ENCODE data around the gene OSTM1.
"Not testable (repeated sequence)": the region's sequence is repeated elsewhere in the genome, so short reads cannot be mapped to it uniquely, and the experiment has no call there.

The OSTM1 gene

GRCh38 chr6:108001696-108002231 lies 72.8 kb downstream of the OSTM1 start:
- no peak for TF ChIP-seq CTCF (conservative IDR thresholded peaks at IDR 0.05)
- no peak for TF ChIP-seq ZFX (IDR thresholded peaks at IDR 0.05)
- H3K27ac ChIP-seq: no peak overlapping the region

- H3K27ac ChIP-seq: not testable (repeated sequence)
Measured at GRCh38 chr6:108000259-108000658, 74.3 kb downstream of the OSTM1 start.

GRCh38 chr6:107999341-107999740 lies 75.2 kb downstream of the OSTM1 start:
- TF ChIP-seq ZFX (IDR thresholded peaks at IDR 0.05) (no peak), CTCF (conservative IDR thresholded peaks at IDR 0.05) (no peak)
- H3K27ac ChIP-seq: no peak overlapping the region

- TF ChIP-seq CTCF (conservative IDR thresholded peaks at IDR 0.05) (no peak), ZFX (IDR thresholded peaks at IDR 0.05) (no peak)
- H3K27ac ChIP-seq: no peak overlapping the region
Measured at GRCh38 chr6:107991772-107992550, 82.6 kb downstream of the OSTM1 start.

Measured in C4-2B (cell line).